A673 (cell line): ENCODE measurements around the gene DDX39B.

Experiments
- EZH2 ChIP-seq: fragments of 200-600 bp; sonication (generic); IDR thresholded peaks from 2 replicates; pipeline ENCODE4 v1.6.1; 2017; ENCODE audit warnings: borderline replicate concordance, low read depth, mild to moderate bottlenecking, mixed read lengths, antibody characterized with exemption, low read length; ENCODE audit not compliant: poor library complexity, severe bottlenecking
- TF ChIP-seq, protein P1 (sequence below): fragments of 300-800, 200-600 bp; sonication (generic); conservative IDR thresholded peaks from 2 replicates; pipeline ENCODE4 v1.5.1; 2017; ENCODE audit warnings: low read depth, mild to moderate bottlenecking, antibody characterized with exemption, low read length, moderate library complexity, mixed read lengths

- TF ChIP-seq, protein P1, sequence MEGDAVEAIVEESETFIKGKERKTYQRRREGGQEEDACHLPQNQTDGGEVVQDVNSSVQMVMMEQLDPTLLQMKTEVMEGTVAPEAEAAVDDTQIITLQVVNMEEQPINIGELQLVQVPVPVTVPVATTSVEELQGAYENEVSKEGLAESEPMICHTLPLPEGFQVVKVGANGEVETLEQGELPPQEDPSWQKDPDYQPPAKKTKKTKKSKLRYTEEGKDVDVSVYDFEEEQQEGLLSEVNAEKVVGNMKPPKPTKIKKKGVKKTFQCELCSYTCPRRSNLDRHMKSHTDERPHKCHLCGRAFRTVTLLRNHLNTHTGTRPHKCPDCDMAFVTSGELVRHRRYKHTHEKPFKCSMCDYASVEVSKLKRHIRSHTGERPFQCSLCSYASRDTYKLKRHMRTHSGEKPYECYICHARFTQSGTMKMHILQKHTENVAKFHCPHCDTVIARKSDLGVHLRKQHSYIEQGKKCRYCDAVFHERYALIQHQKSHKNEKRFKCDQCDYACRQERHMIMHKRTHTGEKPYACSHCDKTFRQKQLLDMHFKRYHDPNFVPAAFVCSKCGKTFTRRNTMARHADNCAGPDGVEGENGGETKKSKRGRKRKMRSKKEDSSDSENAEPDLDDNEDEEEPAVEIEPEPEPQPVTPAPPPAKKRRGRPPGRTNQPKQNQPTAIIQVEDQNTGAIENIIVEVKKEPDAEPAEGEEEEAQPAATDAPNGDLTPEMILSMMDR = no peak
- TF ChIP-seq EZH2 = no peak
These were observed 10.6 kb downstream of the DDX39B start for GRCh38 chr6:31531162-31531561.
